ENCODE measurements around the gene ATG10. TPM values are rescaled to one million over a fixed set of nuclear protein-coding genes. Genes with fewer than 3 reads are reported as not detected.
A peak's percentile ranks its signal among the peaks of the same experiment; 100 is the strongest.

The ATG10 gene
- total RNA-seq, 1 donor from 2014 or later, result 4.3 TPM

DNA sequence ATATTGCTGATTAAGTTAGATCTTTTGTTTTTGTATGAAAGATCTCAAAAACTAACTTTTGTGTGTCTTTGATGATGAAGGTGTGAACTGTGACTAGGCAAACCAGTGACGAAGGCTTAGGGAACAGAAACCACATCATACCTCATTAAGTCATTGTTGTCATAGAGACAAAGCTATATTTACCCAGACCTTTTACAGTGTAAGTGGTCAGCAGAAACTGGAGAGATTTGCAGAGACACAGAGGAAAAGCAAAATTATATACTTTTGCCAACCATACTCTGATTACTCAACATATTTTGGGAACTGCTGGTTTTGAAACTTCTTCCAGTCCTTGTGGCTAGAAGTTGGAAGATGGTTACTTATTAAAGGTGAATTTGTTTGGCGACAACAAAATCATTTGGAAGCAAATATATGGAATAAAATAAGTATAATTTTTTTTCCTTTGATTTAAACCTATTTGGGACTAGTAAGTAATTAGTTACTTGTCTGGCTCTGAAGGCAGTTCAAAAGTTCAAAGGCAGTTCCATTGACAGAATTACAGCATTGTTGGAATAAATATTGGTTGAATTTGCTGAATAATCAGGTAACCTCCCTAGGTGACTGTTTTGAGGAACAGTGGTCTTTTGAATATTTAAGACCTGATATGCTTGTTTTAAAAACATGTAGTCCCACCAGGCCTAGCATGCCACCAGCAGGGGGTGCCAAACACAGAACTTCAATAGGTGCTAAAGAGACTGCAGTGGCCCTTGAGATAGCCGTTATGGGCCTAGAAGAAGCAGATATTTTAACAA is 202.5 kb downstream of the ATG10 start:
- H3K4me3 Mint-ChIP-seq (ENCODE audit: unreplicated experiment), result no peak overlapping the region
- H3K4me2 ChIP-seq (ENCODE audit: low read length), result peak overlapping the region; percentile 21

DNA sequence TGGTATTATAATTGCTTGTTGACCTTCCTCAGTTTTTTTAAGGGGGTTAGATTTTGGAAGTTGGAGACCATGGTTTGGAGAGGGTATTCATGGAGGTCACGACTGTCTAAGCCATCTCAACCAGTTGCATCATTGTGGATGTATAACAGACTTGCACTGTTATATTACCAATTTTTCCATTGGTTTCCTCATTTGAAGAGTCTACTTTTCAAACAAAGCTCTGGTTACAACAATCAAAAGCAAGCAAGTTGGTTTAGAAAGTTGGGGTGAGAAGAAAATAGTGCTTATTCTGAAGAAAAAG is 203.0 kb downstream of the ATG10 start:
- Mint-ChIP-seq H3K27me3 (ENCODE audit: low read depth, unreplicated experiment) (no peaks in the 10 kb centered on the region), H3K4me3 (ENCODE audit: unreplicated experiment) (no peak overlapping the region), H3K36me3 (ENCODE audit: low read depth, unreplicated experiment) (no peaks in the 10 kb centered on the region), H3K9me3 (ENCODE audit: unreplicated experiment) (no peaks in the 10 kb centered on the region), H3K4me1 (ENCODE audit: low read depth, unreplicated experiment) (peaks cover 4% of the 10 kb centered on the region), H3K27ac (ENCODE audit: unreplicated experiment) (peak overlapping the region; percentile 87)
- Histone ChIP-seq H3K79me2 (ENCODE audit: insufficient read depth, low read length) (no peaks in the 10 kb centered on the region), H3K4me3 (ENCODE audit: insufficient read depth, low read depth, low read length) (no peak overlapping the region), H3K9ac (ENCODE audit: low read length) (no peak overlapping the region), H3K27ac (ENCODE audit: low read depth, low read length) (no peak overlapping the region), H3K27me3 (ENCODE audit: insufficient read depth, low read length) (no peaks in the 10 kb centered on the region), H3K9me3 (ENCODE audit: insufficient read depth, low read depth, low read length) (no peaks in the 10 kb centered on the region), H3K4me2 (ENCODE audit: low read length) (no peak overlapping the region), H4K20me1 (ENCODE audit: insufficient read depth, low read length) (no peaks in the 10 kb centered on the region), H2AFZ (ENCODE audit: low read depth, low read length) (no peak overlapping the region), H3K36me3 (ENCODE audit: insufficient read depth, low read length) (no peaks in the 10 kb centered on the region), H3K4me1 (ENCODE audit: insufficient read depth, low read length) (no peaks in the 10 kb centered on the region)
- TF ChIP-seq EZH2 (IDR thresholded peaks at IDR 0.05; ENCODE audit: insufficient read depth, low read length), result no peak
- TF ChIP-seq, protein P1, sequence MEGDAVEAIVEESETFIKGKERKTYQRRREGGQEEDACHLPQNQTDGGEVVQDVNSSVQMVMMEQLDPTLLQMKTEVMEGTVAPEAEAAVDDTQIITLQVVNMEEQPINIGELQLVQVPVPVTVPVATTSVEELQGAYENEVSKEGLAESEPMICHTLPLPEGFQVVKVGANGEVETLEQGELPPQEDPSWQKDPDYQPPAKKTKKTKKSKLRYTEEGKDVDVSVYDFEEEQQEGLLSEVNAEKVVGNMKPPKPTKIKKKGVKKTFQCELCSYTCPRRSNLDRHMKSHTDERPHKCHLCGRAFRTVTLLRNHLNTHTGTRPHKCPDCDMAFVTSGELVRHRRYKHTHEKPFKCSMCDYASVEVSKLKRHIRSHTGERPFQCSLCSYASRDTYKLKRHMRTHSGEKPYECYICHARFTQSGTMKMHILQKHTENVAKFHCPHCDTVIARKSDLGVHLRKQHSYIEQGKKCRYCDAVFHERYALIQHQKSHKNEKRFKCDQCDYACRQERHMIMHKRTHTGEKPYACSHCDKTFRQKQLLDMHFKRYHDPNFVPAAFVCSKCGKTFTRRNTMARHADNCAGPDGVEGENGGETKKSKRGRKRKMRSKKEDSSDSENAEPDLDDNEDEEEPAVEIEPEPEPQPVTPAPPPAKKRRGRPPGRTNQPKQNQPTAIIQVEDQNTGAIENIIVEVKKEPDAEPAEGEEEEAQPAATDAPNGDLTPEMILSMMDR (IDR thresholded peaks at IDR 0.05; ENCODE audit: insufficient read depth, low read depth, low read length), result no peak
- DNase-seq (ENCODE audit: low read depth) (no peak), FAIRE-seq (no peak)

More for the DNA sequence above, 202.5 kb downstream of the ATG10 start:
- Mint-ChIP-seq H3K36me3 (ENCODE audit: low read depth, unreplicated experiment) (no peaks in the 10 kb centered on the region), H3K27me3 (ENCODE audit: low read depth, unreplicated experiment) (no peaks in the 10 kb centered on the region), H3K27ac (ENCODE audit: unreplicated experiment) (peak overlapping the region; percentile 87), H3K4me1 (ENCODE audit: low read depth, unreplicated experiment) (peaks cover 4% of the 10 kb centered on the region), H3K9me3 (ENCODE audit: unreplicated experiment) (no peaks in the 10 kb centered on the region)
- H3K27me3 ChIP-seq (ENCODE audit: insufficient read depth, low read length), result no peaks in the 10 kb centered on the region
- H2AFZ ChIP-seq (ENCODE audit: low read depth, low read length), result no peak overlapping the region
- FAIRE-seq (no peak), DNase-seq (ENCODE audit: low read depth) (peak; percentile 93)
- no peaks in the 10 kb centered on the region for H4K20me1 ChIP-seq (ENCODE audit: insufficient read depth, low read length)
- no peak overlapping the region for H3K4me3 ChIP-seq (ENCODE audit: insufficient read depth, low read depth, low read length)
- H3K27ac ChIP-seq (ENCODE audit: low read depth, low read length), result peak overlapping the region; percentile 61
- no peak for TF ChIP-seq EZH2 (IDR thresholded peaks at IDR 0.05; ENCODE audit: insufficient read depth, low read length)
- TF ChIP-seq, protein P1 (IDR thresholded peaks at IDR 0.05; ENCODE audit: insufficient read depth, low read depth, low read length), result peak; percentile 60
- no peaks in the 10 kb centered on the region for H3K79me2 ChIP-seq (ENCODE audit: insufficient read depth, low read length)
- H3K9ac ChIP-seq (ENCODE audit: low read length), result no peak overlapping the region
- H3K9me3 ChIP-seq (ENCODE audit: insufficient read depth, low read depth, low read length), result no peaks in the 10 kb centered on the region
- H3K36me3 ChIP-seq (ENCODE audit: insufficient read depth, low read length), result no peaks in the 10 kb centered on the region
- no peaks in the 10 kb centered on the region for H3K4me1 ChIP-seq (ENCODE audit: insufficient read depth, low read length)

DNA sequence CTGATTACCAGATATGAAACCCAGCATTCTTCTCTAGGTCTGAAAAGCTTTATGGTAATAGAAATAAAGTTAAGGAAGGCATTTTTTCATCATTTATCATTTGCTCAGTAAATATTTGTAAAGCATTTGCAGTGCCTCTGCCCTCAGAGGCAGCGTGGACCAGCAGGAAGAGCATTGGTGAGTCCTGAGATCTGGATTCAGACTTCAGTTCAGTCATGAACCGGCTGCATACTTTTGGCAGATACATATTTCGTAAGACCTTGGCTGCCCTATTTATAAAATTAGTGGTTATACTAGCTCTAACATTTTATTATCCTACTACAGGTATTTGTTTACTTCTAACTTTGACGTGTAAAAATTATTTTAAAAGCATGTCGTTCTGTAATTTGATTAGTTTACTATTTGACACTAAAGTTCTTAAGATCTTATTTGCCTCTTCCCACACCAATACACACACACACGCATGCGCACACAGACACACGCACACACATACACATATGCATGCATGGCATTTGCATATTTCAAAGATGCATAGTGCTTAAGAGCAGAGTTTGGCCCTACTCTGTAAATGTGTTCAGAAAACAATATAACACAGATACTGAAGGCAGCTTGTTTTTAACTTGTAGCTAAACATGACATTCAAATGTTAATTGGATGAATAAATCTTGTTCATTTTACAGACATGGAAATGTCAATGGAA is 204.4 kb downstream of the ATG10 start:
- H3K4me3 ChIP-seq (ENCODE audit: insufficient read depth, low read depth, low read length), result no peak overlapping the region
- no peaks in the 10 kb centered on the region for H3K27me3 Mint-ChIP-seq (ENCODE audit: low read depth, unreplicated experiment)
- no peaks in the 10 kb centered on the region for H3K27me3 ChIP-seq (ENCODE audit: insufficient read depth, low read length)
- H2AFZ ChIP-seq (ENCODE audit: low read depth, low read length), result no peak overlapping the region
- peaks cover under 1% of the 10 kb centered on the region for H3K36me3 Mint-ChIP-seq (ENCODE audit: low read depth, unreplicated experiment)
- no peaks in the 10 kb centered on the region for H3K9me3 Mint-ChIP-seq (ENCODE audit: unreplicated experiment)
- no peaks in the 10 kb centered on the region for H3K9me3 ChIP-seq (ENCODE audit: insufficient read depth, low read depth, low read length)
- H3K27ac ChIP-seq (ENCODE audit: low read depth, low read length), result no peak overlapping the region
- H3K79me2 ChIP-seq (ENCODE audit: insufficient read depth, low read length), result no peaks in the 10 kb centered on the region
- H3K9ac ChIP-seq (ENCODE audit: low read length), result no peak overlapping the region
- H4K20me1 ChIP-seq (ENCODE audit: insufficient read depth, low read length), result no peaks in the 10 kb centered on the region
- TF ChIP-seq EZH2 (IDR thresholded peaks at IDR 0.05; ENCODE audit: insufficient read depth, low read length), result no peak
- TF ChIP-seq, protein P1 (IDR thresholded peaks at IDR 0.05; ENCODE audit: insufficient read depth, low read depth, low read length), result no peak
- DNase-seq (ENCODE audit: low read depth) (no peak), FAIRE-seq (no peak)
- no peaks in the 10 kb centered on the region for H3K4me1 ChIP-seq (ENCODE audit: insufficient read depth, low read length)
- H3K27ac Mint-ChIP-seq (ENCODE audit: unreplicated experiment), result no peak overlapping the region
- H3K4me3 Mint-ChIP-seq (ENCODE audit: unreplicated experiment), result no peak overlapping the region
- no peak overlapping the region for H3K4me2 ChIP-seq (ENCODE audit: low read length)
- H3K4me1 Mint-ChIP-seq (ENCODE audit: low read depth, unreplicated experiment), result peaks cover 4% of the 10 kb centered on the region
- no peaks in the 10 kb centered on the region for H3K36me3 ChIP-seq (ENCODE audit: insufficient read depth, low read length)

Data from astrocyte (in vitro differentiated cells and primary cell).